ENCODE data around the gene FIZ1.

The FIZ1 gene, protein sequence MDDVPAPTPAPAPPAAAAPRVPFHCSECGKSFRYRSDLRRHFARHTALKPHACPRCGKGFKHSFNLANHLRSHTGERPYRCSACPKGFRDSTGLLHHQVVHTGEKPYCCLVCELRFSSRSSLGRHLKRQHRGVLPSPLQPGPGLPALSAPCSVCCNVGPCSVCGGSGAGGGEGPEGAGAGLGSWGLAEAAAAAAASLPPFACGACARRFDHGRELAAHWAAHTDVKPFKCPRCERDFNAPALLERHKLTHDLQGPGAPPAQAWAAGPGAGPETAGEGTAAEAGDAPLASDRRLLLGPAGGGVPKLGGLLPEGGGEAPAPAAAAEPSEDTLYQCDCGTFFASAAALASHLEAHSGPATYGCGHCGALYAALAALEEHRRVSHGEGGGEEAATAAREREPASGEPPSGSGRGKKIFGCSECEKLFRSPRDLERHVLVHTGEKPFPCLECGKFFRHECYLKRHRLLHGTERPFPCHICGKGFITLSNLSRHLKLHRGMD

DNA sequence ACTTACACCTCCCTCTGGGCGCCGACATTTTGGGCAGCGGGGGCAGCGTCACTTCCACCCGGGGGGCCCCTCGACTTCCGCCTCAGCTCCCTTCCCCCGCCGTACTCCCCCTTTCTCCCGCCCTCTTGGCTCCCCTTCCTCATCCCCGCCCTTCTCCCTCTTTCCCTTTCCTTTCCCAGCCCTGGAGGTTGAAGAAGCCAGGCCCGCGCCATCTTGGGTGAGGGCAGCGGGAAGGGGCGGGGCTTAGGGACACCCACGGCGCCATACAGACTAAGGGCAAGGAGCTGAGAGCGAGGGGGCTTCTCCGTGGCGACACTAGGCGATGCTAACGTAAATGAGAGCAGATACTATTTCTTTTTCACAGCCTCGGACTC, at the start of gene FIZ1:
TSS of gene FIZ1 (minus strand) at position 50 of the 374 bp plus-strand sequence. CDS start 1,652 bp downstream, outside the sequence.
- peak; percentile 95 for DNase-seq

DNA sequence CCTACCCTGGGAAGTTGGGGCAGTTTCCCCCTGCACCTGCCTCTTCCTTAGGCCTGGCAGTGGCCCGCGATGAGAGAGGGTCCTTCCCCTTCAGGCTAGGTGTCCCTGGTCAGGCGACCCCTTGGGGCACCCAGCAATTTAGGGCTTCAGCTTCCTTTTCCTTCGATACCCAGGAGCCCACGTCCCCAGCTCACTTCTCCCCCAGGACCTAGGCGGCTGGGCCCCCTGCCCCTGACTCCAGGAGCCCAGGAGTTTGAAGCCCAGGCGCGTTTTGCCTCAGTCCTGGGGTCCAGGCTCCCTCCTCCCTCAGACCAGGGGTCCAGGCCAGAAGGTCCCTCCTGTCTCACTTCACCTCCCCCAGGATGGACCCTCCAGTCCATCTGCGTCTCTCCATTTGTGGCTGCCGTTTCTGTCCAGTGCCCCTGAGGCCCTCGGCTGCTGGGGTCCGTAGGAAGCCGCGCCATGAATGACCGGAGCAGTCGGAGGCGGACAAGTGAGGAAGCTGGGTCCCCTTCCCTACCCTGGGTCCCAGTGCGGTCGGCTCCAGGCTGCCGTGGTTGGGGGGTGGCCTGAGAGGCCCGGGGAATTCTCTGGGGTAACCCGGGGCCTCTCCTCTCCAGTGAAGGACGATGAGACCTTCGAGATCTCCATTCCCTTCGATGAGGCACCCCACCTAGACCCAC, 49.4 kb upstream of the FIZ1 start:
- DNase-seq, result no peak

DNA sequence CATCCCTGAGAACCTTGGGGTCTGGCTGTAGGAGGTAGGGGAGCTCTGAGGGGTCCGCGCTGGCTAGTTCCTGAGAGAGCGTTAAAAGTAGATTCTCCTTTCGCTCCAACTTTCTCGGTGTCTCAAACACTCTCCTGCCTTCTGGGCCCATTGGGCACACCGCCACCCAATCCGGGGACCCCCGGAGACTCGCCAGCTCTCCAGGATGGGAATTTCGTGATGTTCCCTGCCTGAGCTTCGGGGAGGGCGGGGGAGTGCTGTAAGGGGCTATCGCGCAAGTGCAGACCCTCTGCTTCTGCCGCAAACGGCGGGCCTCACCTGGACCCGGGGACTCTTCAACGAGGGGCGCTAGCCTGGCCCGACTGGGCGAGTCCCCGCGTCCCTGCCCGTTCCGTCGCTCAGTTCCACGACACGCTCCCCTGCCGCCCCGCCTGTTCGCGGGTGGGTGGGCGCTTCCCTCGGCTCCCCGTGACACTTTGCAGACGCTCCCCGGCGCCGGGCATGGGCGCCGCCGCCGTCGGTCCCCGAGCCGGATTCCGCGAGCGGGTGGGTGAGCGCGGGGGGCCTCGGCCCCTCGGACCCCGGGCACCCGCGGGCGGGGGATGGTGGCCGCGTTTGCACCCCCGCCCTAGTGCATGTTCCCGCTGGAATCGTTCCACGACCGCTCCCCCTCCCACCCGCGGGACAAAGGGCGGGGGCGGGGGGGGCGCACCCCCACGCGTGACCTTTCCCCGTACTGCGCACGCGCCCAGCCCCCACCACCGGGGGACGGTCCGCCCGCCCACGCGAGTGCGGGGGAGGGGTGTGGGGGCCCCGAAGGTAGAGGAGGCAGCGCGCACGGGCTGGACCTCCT, 48.6 kb upstream of the FIZ1 start, which contains the start of gene CCDC106:
TSS of gene CCDC106 (plus strand) at position 481 of the 853 bp plus-strand sequence. CDS start 835 bp downstream, outside the sequence.
- peak; percentile 65 for DNase-seq

DNA sequence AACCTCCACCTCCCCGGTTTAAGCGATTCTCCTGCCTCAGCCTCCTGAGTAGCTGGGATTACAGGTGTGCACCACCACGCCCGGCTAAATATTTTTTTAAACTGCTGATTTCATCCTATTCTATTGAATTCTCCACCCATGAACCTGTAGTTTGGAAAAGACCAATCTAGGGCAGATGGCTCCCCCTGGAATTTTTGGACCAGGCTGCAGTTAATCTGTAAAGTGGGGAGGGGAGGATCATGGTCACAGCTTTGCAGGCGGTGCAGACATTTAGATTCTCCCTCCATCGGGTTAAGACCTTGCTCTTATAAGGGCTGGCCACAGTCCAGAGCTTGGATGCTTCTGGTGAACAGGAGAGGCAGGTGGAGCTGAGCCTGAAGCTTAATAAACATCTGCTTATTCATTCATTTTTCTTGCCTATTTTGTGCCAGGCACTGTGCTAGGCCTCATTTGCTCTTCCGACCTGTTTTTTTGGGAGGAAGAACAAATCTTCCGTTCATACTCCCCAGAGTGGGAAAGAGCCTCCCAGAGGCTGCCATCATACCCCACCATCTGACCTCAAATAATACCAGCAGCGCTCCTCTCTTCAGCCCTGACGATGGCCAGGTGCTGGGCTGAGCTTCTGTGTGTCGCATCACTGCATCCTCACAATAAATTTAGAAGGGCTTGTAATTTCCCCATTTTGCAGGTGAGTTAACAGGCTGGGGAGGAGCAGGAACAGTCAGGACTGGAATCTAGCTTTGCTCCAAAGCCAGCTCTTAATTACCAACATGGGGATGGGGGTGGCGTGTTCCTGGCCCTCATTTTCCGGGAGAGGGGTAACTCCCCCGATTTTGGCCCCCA, 47.8 kb upstream of the FIZ1 start:
- DNase-seq, result peak; percentile 53

DNA sequence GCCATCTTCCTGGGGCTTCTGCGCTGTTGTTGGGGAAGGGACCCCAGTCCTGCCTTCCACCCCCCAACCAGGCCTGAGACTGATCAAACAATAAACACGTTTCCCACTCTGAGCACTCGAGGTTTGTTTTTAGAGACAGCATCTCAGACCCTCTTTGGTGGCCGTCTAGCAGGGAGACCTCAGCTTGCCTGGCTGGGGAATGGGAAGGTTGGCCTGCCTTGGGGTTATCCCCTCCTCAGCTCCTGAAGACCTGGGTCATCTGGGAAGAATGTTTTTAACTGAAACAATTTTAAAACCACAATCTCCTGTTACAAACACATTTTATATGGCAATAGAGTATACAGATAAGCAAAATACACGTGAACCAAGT, 46.2 kb upstream of the FIZ1 start:
- no peak for DNase-seq

DNA sequence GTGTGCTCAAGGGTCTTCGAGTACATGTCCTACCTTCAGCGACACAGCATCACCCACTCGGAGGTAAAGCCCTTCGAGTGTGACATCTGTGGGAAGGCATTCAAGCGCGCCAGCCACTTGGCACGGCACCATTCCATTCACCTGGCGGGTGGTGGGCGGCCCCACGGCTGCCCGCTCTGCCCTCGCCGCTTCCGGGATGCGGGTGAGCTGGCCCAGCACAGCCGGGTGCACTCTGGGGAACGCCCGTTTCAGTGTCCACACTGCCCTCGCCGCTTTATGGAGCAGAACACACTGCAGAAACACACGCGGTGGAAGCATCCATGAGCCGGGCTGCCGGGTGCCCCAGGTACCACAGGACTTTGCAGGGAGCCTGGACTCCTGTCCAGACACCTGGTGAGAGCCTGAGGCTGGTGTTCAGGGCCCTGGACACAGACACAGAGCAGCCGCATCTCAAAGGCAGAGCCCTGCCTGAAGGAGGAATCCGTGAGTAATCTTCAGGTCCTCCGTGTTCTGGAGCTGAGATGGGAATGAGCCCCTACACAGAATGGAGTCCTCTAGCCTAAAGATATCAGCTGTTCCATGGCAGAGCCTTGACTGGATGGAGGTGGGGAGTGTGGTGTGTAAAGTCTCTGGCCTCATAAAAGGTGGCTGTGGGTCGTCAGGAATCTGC, 45.7 kb upstream of the FIZ1 start:
- DNase-seq, result no peak

DNA sequence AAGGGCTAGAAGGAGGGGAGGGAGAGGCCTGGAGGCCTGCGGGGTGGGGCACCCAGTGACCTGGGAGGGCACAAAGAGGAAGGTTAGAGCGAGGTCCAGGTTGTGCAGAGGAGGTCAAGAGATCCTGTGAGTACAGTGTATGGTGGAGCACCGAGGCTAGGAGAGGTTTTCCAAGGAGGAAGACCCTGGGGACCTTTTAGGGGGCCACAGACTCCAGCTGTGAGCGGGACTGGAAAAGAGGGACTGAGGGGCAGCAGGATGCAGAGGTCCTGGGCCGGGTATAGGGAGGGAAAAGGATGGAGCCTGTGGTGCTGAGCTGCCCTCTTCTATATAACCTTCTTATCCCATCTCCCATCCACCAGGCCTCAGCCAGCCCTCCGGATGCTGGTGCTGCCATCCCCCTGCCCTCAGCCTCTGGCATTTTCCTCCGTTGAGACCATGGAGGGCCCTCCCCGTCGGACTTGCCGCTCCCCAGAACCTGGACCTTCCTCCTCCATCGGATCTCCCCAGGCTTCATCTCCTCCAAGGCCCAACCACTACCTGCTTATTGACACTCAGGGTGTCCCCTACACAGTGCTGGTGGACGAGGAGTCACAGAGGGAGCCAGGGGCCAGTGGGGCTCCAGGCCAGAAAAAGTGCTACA, 45.0 kb upstream of the FIZ1 start:
- no peak for DNase-seq

DNA sequence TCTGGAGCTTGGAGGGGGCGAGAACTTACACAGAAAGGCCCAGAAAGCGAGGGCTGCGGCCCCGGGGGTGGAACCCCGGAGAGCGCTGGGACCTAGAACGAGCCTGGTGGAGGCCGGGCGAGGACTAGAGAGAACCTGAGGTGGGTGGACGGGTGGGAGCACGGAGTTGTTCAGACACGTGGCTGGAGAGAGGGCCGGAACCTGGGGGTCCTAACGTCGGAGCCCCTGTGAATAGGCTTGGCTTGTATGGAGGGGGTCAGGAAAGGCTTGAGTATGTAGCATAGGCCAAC, 44.5 kb upstream of the FIZ1 start:
- DNase-seq, result peak; percentile 13

DNA sequence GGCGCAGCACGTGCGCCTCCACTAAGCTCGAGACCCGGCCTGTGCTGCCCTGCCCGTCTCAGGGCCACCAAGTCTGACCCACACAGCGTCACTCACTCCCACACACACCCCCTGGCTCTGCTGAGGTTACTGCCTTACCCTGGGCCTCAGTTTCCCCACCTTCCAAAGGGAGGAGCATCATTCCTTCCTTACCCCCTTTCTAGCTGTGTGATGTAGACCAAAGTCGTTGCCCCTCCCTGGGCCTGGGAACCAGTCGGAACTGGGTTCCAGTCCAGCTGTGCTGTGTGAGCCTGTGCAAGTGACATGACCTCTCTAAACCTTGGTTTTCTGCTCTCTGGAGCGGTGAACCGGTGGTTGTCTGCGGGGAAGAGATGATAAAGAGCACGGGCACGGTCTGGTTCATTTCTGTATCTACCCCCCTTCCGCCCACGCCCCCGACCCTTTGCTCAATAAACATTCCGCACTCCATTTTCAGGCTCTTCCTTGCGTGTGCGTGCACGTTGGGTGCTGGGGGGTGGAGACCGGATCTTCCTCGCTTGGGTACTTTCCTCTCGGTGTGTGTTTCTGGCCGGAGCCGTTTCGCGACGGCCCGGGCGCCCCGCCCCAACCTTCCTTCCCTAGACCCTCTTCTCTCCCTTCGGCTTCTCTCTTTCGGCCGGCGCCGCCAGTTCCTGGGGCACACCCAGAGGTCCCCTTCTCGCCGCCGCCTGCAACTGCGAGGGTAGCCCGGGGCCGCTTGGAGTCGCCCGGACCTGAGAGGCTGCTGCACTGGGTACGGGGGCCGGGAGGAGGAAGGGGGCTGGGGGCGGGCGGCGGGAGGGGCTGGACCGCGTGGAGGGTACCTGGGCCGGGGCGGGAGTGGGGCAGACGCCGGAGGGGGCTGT, 43.9 kb upstream of the FIZ1 start, which contains the start of gene ZNF581:
TSS of gene ZNF581 (plus strand) at position 647 of the 884 bp plus-strand sequence. CDS start 923 bp downstream, outside the sequence.
- DNase-seq, result peak; percentile 84

DNA sequence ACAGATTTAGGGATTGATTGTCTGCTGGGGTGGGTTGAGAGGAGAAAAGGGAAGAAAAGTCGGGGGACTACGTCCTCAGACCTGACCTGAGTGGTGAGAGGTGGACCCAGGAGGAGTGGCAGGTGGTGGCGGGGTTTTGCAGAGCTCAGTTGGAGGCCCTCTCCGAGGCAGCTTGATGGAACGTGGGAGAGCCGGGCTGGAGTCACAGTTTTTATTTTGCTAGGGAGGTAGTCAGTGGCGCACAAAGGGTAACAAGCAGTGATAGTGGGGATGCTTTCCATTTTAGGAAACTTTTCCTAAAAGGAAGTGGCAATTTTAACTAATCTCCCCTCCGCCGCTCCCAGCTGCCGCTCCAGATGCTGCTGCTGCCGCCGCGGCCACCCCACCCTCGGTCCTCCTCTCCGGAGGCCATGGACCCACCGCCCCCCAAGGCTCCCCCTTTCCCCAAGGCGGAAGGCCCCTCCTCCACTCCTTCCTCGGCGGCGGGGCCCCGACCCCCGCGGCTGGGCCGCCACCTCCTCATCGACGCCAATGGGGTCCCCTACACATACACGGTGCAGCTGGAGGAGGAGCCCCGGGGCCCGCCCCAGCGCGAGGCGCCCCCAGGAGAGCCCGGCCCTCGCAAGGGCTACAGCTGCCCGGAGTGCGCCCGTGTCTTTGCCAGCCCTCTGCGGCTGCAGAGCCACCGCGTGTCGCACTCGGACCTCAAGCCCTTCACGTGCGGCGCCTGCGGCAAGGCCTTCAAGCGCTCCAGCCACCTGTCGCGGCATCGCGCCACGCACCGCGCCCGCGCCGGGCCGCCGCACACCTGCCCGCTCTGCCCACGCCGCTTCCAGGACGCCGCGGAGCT, 43.1 kb upstream of the FIZ1 start:
- peak; percentile 71 for DNase-seq

DNA sequence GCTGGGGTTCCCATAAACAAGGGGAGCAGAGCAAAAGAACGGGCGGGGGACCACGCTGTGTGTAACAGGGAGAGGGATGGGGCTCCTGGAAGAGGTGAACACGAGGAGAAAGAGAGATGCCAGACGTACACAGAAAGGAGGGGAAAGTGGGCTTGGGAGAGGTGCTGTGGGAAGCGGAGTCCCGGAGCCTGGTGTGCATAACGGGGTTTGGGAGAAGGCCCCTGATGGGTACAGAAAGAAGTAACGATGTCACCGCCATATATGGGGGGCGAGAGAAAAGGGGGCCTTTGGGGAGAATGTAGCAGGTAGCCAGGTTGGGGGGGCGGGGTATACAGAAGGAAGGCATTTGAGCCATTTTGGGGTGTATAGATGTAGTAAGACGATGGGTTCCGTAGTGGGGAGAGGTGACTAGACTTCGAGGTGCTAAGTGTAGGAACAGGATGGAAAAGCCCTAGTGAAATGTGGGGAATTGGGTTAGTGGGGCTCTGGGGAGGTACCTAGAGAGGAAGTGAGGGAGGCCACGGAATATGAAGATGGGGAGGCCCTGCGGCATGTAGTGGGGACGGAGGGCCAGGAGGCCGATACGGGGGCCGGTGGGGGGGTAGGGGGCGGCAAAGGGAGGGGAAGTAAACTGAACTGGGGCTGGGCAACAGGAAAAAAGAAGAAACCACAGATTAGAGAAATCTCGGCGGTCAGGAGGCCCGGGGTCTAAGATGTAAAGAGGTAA, 42.3 kb upstream of the FIZ1 start:
- peak; percentile 51 for DNase-seq

DNA sequence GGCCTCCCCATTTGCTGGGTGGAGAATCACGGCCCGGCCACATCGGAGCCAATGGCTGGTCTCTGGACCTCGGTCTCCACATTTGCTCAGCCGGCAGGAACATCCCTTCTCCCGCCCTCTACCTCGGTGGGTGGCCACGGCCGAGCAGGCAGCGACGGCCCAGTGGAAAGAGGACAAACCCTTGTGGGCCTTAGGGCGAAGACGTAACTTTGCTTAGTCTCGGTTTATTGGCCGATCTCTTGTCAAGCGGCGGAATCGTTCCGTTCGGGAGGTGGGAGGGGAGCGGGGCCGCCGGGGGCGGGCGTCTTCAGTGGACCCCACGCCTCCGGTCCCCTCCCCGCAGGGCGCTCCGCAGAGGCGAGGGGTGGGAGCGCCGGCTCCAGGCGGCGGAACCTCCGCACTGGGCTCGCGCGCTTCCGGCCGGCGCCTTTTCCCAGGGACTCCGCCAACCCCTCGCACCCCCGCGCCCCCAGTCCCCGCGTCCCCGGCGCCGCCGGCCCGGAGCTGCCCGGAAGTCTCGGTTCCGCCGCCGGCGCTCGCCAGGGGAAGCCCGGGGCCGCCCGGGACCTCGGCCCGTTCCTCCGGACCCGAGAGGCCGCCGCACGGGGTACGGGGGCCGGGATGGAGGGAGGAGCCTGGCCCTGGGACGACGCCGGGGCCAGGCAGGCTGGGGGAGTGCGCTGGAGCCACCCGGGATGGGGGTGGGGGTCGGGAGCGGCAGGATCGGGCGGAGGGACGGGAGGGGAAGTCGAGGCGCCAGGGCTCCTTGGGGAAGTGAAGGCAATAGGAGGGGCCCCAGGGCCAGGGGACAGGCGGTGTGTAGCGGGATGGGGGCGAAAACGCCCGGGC, 41.5 kb upstream of the FIZ1 start, which contains the start of gene ZNF580:
TSS of gene ZNF580 (plus strand) at position 426 of the 849 bp plus-strand sequence. CDS start 1,507 bp downstream, outside the sequence.
- peak; percentile 80 for DNase-seq

DNA sequence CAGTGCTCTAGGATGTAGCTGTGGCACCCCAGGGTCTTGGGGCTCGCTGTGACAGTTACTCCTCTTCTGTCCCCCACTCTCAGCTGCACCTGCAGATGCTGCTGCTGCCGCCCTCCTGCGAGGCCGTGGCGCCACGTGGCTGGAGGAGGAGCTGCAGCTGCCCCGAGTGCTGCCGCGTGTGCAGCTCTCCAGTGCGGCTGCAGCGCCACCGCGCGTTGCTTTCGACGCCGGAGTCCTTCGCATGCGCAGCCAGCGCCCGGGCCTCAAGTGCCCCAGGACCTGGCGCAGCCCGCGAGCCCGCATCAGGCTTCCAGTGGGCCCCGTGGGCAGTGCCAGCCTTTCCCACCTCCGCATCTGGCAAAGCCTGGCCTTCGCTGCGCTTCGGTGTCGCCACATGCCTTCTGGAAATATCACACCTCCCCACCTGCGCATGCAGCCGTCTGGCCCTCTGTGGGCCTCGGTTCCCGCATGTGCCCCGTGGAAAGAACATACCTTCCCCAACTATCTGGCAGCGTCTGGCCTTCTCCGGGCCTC, 40.8 kb upstream of the FIZ1 start:
- DNase-seq, result peak; percentile 96

DNA sequence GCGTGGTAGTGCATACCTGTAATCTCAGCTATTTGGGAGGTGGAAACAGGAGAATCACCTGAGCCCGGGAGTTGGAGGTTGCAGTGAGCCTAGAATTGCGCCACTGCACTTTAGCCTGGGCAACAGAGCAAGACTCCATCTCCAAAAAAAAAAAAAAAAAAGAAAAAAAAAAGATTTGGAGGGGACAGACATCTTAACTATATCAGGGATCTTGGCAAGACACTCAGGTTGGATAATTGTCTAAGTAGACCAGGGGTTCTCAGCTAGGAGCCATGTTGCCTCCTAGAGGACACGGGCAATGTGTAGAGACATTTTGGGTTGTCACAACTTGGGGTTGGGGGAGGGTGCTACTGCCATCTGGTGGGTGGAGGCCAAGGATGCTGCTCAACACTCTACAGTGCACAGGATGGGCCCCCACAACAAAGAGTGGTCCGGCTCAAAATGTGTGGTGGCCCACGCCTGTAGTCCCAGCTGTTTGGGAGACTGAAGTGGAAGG, 39.6 kb upstream of the FIZ1 start:
- DNase-seq, result peak; percentile 60

DNA sequence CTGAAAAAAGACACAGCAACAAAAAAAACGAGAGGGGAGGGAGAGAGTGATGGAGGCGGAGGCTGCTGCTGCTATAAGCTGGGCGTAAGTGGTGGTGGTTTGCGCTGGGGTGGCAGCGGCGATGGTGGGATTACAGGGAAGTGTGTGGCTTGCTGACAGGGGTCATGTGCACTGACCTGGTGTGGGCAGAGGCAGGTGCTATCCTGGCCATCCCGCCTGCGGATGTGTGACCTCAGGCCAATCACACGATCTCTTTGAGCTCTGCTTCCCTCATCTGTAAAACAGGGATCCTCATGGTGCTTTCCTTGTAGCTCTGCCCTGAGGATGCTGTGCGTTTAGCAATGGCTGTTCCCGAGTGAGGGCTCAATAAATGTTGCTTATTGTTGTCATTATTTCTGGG, 38.2 kb upstream of the FIZ1 start:
- no peak for DNase-seq

DNA sequence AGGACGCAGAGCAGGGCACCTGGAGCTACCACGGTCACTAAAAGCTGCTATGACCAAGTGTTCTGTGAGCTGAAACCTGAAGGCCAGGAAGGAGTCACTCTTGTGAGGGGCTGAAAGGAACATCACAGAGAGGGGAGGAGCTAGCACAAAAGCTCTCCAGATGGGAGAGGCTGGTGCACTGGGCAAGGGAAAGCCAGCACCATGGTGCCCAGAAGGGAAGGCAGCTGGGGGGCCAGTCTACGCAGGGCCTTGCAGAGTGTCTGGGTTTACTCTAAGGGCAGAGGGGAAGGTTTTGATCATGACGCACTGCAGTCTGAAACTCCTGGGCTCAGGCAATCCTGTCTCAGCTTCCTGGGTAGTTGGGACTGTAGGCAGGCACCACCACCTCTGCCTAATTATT, 37.4 kb upstream of the FIZ1 start:
- DNase-seq, result no peak

Data from RPMI8226 (cell line).